OCI-LY3 (cell line): ENCODE results near the gene RASEF.

Experiments used
- H2AFZ ChIP-seq: fragments of 200-600, 300-600 bp; shearing (Covaris generic); 2 replicates; pipeline ENCODE4 v1.6.0; 2014; ENCODE audit warnings: antibody characterized with exemption, low read depth, low read length
- H3K27ac ChIP-seq: fragments of 200-600, 300-600 bp; sonication (generic); 2 replicates; pipeline ENCODE4 v1.5.1; 2014; ENCODE audit warnings: mild to moderate bottlenecking, low read length, moderate library complexity, mixed read lengths
- H3K27me3 ChIP-seq: fragments of 200-600, 300-600 bp; sonication (generic); 2 replicates; pipeline ENCODE4 v1.6.1; 2014; ENCODE audit warnings: low read depth, low read length, mixed read lengths
- H3K36me3 ChIP-seq: fragments of 200-600, 300-600 bp; sonication (generic); replicated peaks from 2 replicates; pipeline ENCODE3; 2014; ENCODE audit warnings: low read depth, low read length, mixed read lengths
- H3K4me1 ChIP-seq: fragments of 300-600, 200-600 bp; sonication (generic); 2 replicates; pipeline ENCODE4 v1.6.1; 2014; ENCODE audit warnings: low read length, mixed read lengths
- H3K4me2 ChIP-seq: fragments of 200-600, 300-600 bp; sonication (generic); 2 replicates; pipeline ENCODE4 v1.6.1; 2014; ENCODE audit warnings: low read length, mixed read lengths
- H3K4me3 ChIP-seq: fragments of 300-600, 200-600 bp; sonication (generic); 2 replicates; pipeline ENCODE4 v1.5.1; 2014; ENCODE audit warnings: antibody characterized with exemption, mild to moderate bottlenecking, low read length, moderate library complexity
- H3K79me2 ChIP-seq: fragments of 300-600, 200-600 bp; shearing (Covaris generic); 2 replicates; pipeline ENCODE4 v1.6.1; 2014; ENCODE audit warnings: mild to moderate bottlenecking, low read length, mixed read lengths
- H3K9ac ChIP-seq: fragments of 300-600, 200-600 bp; shearing (Covaris generic); 2 replicates; pipeline ENCODE4 v1.6.0; 2014; ENCODE audit warnings: mild to moderate bottlenecking, low read length, moderate library complexity
- H3K9me3 ChIP-seq: fragments of 200-600, 300-600 bp; shearing (Covaris generic); 2 replicates; pipeline ENCODE4 v1.6.1; 2014; ENCODE audit warnings: low read length, mixed read lengths; ENCODE audit not compliant: insufficient read depth
- H4K20me1 ChIP-seq: fragments of 200-600, 300-600 bp; sonication (generic); 2 replicates; pipeline ENCODE4 v1.6.1; 2016; ENCODE audit warnings: low read length, mixed read lengths; ENCODE audit not compliant: insufficient read depth
- CTCF ChIP-seq: fragments of 200-600, 300-600 bp; sonication (generic); IDR thresholded peaks from 2 replicates; pipeline ENCODE4 v1.5.1; 2014; ENCODE audit warnings: antibody characterized with exemption, low read length, low read depth
- EZH2phosphoT487 ChIP-seq: fragments of 200-600 bp; shearing (Covaris generic); IDR thresholded peaks from 2 replicates; pipeline ENCODE4 v1.6.1; 2018; ENCODE audit warnings: antibody characterized with exemption, mixed run types, low read depth

Gene RASEF

DNA sequence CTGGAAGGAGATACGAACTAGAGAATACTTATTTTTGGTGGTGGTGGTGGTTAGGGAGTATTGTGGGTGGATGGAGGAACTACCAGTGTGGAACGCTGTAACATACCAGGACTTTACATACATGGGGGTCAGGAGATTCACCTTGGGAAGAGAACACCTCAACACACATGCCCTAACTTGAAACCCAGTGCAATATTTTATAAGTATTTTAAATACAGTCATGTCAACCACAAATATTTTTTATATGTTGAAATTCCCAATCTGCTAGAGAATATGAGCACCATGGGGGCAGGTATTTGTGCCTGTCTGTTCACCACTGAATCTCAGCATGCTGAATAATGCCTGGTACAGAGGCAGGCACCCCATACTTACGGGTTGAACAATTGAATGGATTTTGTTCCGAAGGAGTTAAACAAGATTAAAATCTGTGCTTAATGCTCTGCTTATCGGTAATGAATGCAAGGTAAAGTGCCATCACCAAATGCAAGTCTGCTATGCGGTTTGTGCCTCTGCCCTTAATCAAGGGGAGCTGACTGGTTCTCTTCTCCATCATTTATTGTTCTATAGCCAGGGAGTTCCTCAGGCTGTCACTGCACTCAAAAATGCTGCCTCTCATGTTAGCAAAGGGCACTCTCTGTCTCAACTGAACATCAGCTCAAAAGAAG, 65.3 kb downstream of the RASEF start:
- no peak overlapping the region for H3K4me3 ChIP-seq
- no peak overlapping the region for H3K4me2 ChIP-seq
- no peaks in the 10 kb centered on the region for H3K4me1 ChIP-seq
- H2AFZ ChIP-seq: no peak overlapping the region
- H4K20me1 ChIP-seq: no peaks in the 10 kb centered on the region
- no peak overlapping the region for H3K27ac ChIP-seq
- TF ChIP-seq EZH2phosphoT487: no peak
- TF ChIP-seq CTCF: no peak
- no peak overlapping the region for H3K9ac ChIP-seq
- H3K36me3 ChIP-seq: no peaks in the 10 kb centered on the region
- H3K27me3 ChIP-seq: no peaks in the 10 kb centered on the region
- H3K79me2 ChIP-seq: no peaks in the 10 kb centered on the region
- H3K9me3 ChIP-seq: no peaks in the 10 kb centered on the region

DNA sequence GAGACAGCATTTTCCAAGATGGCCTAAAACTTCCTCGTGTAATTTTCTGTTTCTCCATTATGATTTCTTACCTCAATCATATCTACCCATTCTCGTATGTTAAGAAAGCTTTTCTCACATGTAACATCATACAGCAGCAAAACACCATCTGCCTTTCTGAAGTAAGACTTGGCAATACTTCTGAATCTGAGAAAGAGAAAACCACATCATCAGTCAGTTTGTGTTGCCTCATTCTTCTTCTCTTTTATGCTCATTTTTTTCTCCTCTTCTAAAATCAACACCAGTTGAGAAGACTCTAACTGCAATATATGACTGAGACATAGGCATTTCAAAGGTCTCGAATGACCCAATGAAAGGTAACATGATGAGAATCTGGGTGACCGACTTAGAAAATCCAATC, 66.0 kb downstream of the RASEF start:
- Histone ChIP-seq H3K27ac (no peak overlapping the region), H3K4me3 (no peak overlapping the region)

DNA sequence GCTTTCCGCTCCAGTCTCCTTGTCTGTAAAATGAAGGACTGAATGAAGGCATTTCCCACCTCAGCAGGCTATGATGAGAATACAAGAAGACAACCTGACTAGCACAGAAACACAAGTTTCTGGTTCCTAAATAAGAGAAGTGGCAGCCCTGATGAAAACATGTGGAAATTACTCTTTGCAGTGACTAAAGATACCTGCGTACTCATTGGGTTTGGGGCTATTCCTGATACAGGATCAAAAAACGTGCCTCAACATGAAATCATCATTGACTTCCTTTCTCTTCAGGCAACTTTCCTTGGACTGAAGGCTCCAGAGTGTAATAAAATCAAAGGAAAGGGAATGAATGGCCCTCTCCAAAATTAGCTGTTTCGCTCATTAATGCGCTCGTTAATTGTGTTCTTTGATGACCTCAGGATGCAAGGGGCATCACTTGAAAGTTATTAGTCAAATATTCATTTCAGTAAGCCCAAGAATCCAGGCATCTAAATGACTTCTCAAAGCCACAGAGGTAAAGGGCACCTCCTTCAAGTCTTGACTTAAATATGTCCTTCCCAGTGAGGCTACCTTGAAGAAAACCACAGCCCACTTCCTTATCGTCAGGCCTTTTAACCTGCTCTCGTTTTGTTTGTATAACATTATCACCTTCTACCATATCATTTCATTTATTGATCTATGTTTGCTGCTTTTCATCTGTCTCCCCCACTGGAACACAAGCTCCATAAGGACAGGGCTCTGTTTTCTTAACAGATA, 68.9 kb downstream of the RASEF start:
- no peak for TF ChIP-seq EZH2phosphoT487
- no peaks in the 10 kb centered on the region for H3K79me2 ChIP-seq
- H4K20me1 ChIP-seq: no peaks in the 10 kb centered on the region
- no peak overlapping the region for H3K27ac ChIP-seq
- H3K4me3 ChIP-seq: no peak overlapping the region
- no peak overlapping the region for H2AFZ ChIP-seq
- no peaks in the 10 kb centered on the region for H3K27me3 ChIP-seq
- no peak overlapping the region for H3K9ac ChIP-seq
- H3K4me2 ChIP-seq: no peak overlapping the region
- H3K36me3 ChIP-seq: no peaks in the 10 kb centered on the region
- H3K9me3 ChIP-seq: no peaks in the 10 kb centered on the region
- H3K4me1 ChIP-seq: no peaks in the 10 kb centered on the region

More for the DNA sequence above, 66.0 kb downstream of the RASEF start:
- H3K9ac ChIP-seq: no peak overlapping the region
- no peaks in the 10 kb centered on the region for H3K27me3 ChIP-seq
- no peaks in the 10 kb centered on the region for H3K4me1 ChIP-seq
- no peaks in the 10 kb centered on the region for H3K9me3 ChIP-seq
- no peak overlapping the region for H2AFZ ChIP-seq
- TF ChIP-seq CTCF (no peak), EZH2phosphoT487 (no peak)
- no peaks in the 10 kb centered on the region for H3K79me2 ChIP-seq
- no peak overlapping the region for H3K4me2 ChIP-seq
- no peaks in the 10 kb centered on the region for H4K20me1 ChIP-seq
- no peaks in the 10 kb centered on the region for H3K36me3 ChIP-seq

DNA sequence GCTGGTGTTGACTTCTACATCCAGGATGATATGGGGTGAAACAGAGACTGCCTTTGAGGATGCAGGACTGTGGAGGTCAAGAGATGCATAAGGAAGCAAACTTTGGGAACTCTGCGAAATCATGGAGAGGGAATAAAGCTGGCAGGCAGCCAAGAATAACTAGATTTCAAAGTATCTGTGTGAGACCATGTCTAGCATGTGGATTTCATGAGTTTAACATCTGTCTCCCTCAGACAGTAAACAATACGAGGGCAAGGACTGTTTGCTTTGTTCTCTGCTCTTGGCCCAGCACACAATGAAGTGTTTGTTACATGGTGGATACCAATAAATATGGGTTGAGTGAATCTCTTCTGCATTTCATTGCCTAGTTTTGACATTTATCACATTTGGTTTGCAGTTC, 71.3 kb downstream of the RASEF start:
- Histone ChIP-seq H2AFZ (no peak overlapping the region), H3K27ac (no peak overlapping the region), H3K27me3 (no peaks in the 10 kb centered on the region), H3K4me3 (no peak overlapping the region), H3K4me2 (no peak overlapping the region), H4K20me1 (no peaks in the 10 kb centered on the region), H3K9me3 (no peaks in the 10 kb centered on the region), H3K36me3 (no peaks in the 10 kb centered on the region), H3K79me2 (no peaks in the 10 kb centered on the region), H3K4me1 (no peaks in the 10 kb centered on the region), H3K9ac (no peak overlapping the region)
- TF ChIP-seq CTCF (no peak), EZH2phosphoT487 (no peak)
